Astrocyte (in vitro differentiated cells and primary cell): Measurements from ENCODE around the gene FGD4.

Experiments used
- EZH2 ChIP-seq: IDR thresholded peaks from 2 replicates; pipeline ENCODE4 v1.6.1; 2012; ENCODE audit warnings: mild to moderate bottlenecking, low read length, inconsistent platforms; ENCODE audit not compliant: insufficient read depth
- TF ChIP-seq, protein P1 (sequence below): IDR thresholded peaks from 2 replicates; pipeline ENCODE4 v1.5.1; 2011; ENCODE audit warnings: low read depth, mild to moderate bottlenecking, inconsistent platforms, low read length, moderate library complexity; ENCODE audit not compliant: insufficient read depth

DNA sequence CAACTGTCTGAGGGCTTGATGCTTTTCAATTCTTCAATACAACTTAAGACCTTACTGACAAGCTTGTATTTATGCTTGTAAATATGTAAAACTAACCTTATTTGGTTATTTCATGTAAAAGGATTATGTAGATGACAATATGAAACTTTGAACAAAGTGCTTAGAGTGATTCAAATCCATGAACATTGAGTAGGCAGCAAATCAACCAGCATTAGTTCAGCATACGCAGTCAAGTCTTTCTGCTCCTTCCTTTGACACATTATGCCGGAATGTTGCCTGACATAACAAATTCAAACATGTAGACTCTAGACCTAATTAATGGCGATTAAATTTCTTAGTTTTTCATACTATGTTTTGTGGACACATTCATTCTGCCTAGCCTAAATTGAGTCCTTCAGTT is 105.2 kb downstream of the FGD4 start:
- TF ChIP-seq, protein P1, sequence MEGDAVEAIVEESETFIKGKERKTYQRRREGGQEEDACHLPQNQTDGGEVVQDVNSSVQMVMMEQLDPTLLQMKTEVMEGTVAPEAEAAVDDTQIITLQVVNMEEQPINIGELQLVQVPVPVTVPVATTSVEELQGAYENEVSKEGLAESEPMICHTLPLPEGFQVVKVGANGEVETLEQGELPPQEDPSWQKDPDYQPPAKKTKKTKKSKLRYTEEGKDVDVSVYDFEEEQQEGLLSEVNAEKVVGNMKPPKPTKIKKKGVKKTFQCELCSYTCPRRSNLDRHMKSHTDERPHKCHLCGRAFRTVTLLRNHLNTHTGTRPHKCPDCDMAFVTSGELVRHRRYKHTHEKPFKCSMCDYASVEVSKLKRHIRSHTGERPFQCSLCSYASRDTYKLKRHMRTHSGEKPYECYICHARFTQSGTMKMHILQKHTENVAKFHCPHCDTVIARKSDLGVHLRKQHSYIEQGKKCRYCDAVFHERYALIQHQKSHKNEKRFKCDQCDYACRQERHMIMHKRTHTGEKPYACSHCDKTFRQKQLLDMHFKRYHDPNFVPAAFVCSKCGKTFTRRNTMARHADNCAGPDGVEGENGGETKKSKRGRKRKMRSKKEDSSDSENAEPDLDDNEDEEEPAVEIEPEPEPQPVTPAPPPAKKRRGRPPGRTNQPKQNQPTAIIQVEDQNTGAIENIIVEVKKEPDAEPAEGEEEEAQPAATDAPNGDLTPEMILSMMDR, result no peak
- TF ChIP-seq EZH2, result no peak
